Parathyroid adenoma (tissue), 2 donors: ENCODE measurements around the gene TXNRD2.

Experiments used
- H2AFZ ChIP-seq: fragments of 300-600 bp; sonication (generic); one replicate; pipeline ENCODE4 v1.7.0; 2017; ENCODE audit warnings: antibody characterized with exemption, mild to moderate bottlenecking
- H3K27ac ChIP-seq: fragments of 300-600 bp; sonication (generic); one replicate; pipeline ENCODE4 v1.7.0; 2017
- H3K27me3 ChIP-seq: fragments of 300-600 bp; sonication (generic); one replicate; pipeline ENCODE4 v1.7.0; 2017; ENCODE audit warnings: low read length; ENCODE audit not compliant: control insufficient read depth, insufficient read depth
- H3K36me3 ChIP-seq: fragments of 300-600 bp; sonication (generic); one replicate; pipeline ENCODE4 v1.7.0; 2017; ENCODE audit warnings: low read length; ENCODE audit not compliant: control insufficient read depth, insufficient read depth
- H3K4me1 ChIP-seq: fragments of 300-600 bp; sonication (generic); one replicate; pipeline ENCODE4 v1.7.0; 2017; ENCODE audit warnings: control low read depth
- H3K4me2 ChIP-seq: fragments of 300-600 bp; sonication (generic); one replicate; pipeline ENCODE4 v1.7.0; 2017; ENCODE audit warnings: low read length
- H3K4me3 ChIP-seq: fragments of 300-600 bp; sonication (generic); one replicate; pipeline ENCODE4 v1.7.0; 2017; ENCODE audit warnings: low read depth, low read length
- H3K79me2 ChIP-seq: fragments of 300-600 bp; sonication (generic); one replicate; pipeline ENCODE4 v1.7.0; 2017; ENCODE audit warnings: control low read depth
- H3K9ac ChIP-seq: fragments of 300-600 bp; sonication (generic); one replicate; pipeline ENCODE4 v1.7.0; 2017; ENCODE audit warnings: mild to moderate bottlenecking
- H3K9me3 ChIP-seq: fragments of 300-600 bp; sonication (generic); one replicate; pipeline ENCODE4 v1.7.0; 2017; ENCODE audit warnings: low read length; ENCODE audit not compliant: control insufficient read depth
- CTCF ChIP-seq: fragments of 300-600 bp; sonication (generic); IDR thresholded peaks from one replicate; pipeline ENCODE4 v1.7.0; 2017; ENCODE audit warnings: antibody characterized with exemption, mild to moderate bottlenecking
- donor health status: primary hyperparathyroidism.

TXNRD2 gene

GRCh38 chr22:19891317-19892256 is 50.0 kb downstream of the TXNRD2 start:
- Histone ChIP-seq H3K4me3 (peak overlapping the region; percentile 35), H3K4me1 (peaks cover 27% of the 10 kb centered on the region), H3K36me3 (no peaks in the 10 kb centered on the region), H3K79me2 (no peaks in the 10 kb centered on the region), H3K27me3 (no peaks in the 10 kb centered on the region), H3K9me3 (no peaks in the 10 kb centered on the region), H3K27ac (peak overlapping the region; percentile 84), H2AFZ (peak overlapping the region; percentile 20), H3K4me2 (peak overlapping the region; percentile 67), H3K9ac (no peak overlapping the region)
- TF ChIP-seq CTCF, result no peak

DNA sequence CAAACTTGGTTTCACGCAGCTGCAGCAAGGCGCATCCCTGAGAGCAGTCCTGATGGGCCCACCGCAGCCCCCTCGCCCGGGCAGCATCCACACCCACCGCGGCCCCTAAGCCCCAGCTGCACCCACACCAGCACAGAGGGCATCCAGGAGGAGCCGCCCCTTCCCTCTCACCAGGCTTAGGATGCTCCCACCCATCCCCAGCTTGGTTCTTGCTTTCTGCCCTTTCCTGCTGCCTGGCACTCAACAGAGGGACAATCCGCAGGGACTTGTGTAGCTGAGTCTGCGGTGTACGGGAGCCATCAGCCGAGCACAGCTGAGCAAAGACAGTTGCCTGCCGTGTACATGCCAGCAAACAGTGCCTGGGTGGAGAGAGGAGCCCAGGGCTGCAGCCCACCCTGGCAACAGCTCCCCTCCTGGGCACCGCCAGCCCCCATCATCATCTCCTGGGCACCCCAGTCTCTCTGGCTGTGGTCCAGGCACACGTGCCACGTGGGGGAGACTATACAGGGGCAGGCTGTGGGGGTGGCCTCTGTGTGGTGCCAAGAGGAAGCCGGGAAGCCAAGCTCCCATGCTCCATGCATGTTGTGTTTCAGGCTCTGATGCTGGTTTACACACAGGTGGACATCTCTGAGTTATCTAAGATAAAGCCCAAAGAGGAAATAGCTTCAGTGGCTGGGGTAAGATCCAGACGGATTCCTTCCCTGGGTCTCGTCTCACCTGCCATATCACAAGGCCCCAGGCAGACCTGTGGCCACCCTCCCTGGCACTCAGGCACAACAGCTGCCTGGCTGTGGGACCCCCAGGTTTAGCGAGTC is 50.9 kb downstream of the TXNRD2 start:
- peak overlapping the region; percentile 84 for H3K27ac ChIP-seq
- no peaks in the 10 kb centered on the region for H3K27me3 ChIP-seq
- no peak overlapping the region for H3K4me3 ChIP-seq
- H2AFZ ChIP-seq, result no peak overlapping the region
- H3K9me3 ChIP-seq, result no peaks in the 10 kb centered on the region
- H3K4me2 ChIP-seq, result peak overlapping the region; percentile 67
- H3K36me3 ChIP-seq, result no peaks in the 10 kb centered on the region
- H3K9ac ChIP-seq, result no peak overlapping the region
- no peaks in the 10 kb centered on the region for H3K79me2 ChIP-seq
- no peak for TF ChIP-seq CTCF
- H3K4me1 ChIP-seq, result peaks cover 27% of the 10 kb centered on the region

- Histone ChIP-seq H3K36me3 (no peaks in the 10 kb centered on the region), H3K27me3 (no peaks in the 10 kb centered on the region)
Measured at GRCh38 chr22:19889951-19890350, 51.7 kb downstream of the TXNRD2 start.

DNA sequence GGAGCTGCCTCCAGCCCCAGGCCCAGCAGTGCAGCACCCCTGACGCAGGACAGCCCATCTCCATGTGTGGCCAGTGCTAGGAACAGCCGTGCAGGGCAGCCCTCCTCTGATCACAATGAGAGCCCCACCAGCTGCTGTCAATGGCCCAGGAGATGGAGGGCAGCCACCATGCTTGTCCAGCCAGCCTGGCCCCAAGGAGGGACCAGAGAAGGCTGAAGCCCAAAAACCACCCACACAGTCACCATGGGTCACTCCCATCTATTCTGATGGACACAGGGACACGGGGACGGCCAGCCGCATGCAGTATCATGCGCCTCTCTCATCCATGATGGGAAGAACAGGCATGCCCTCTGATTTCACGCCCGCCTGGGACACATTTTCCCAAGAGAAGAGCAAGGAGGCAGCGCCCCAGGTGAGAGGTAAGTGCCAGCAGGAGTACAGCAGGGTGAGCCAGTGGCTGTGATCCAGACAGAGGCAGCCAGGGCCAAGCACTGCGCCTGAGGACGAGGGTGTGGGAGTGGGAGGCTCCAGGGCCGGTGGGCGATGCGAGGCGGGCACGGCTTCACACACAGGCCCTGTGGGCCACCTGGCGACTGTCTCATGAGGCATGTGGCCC is 53.4 kb downstream of the TXNRD2 start:
- Histone ChIP-seq H3K4me1 (peaks cover 27% of the 10 kb centered on the region), H3K9ac (no peak overlapping the region), H2AFZ (no peak overlapping the region), H3K9me3 (no peaks in the 10 kb centered on the region), H3K4me3 (no peak overlapping the region), H3K27me3 (no peaks in the 10 kb centered on the region), H3K4me2 (no peak overlapping the region), H3K27ac (no peak overlapping the region), H3K79me2 (no peaks in the 10 kb centered on the region), H3K36me3 (no peaks in the 10 kb centered on the region)
- no peak for TF ChIP-seq CTCF

More at GRCh38 chr22:19889951-19890350, 51.7 kb downstream of the TXNRD2 start:
- TF ChIP-seq CTCF, result no peak
- no peak overlapping the region for H3K4me2 ChIP-seq
- no peak overlapping the region for H3K9ac ChIP-seq
- no peak overlapping the region for H2AFZ ChIP-seq
- H3K79me2 ChIP-seq, result no peaks in the 10 kb centered on the region
- H3K27ac ChIP-seq, result no peak overlapping the region
- H3K4me3 ChIP-seq, result no peak overlapping the region
- H3K4me1 ChIP-seq, result peaks cover 27% of the 10 kb centered on the region
- H3K9me3 ChIP-seq, result no peaks in the 10 kb centered on the region
